ENCODE measurements around the gene TTLL6.

GRCh38 chr17:48724251-48725003 is 92.6 kb downstream of the TTLL6 start:
- TF ChIP-seq, protein P1, sequence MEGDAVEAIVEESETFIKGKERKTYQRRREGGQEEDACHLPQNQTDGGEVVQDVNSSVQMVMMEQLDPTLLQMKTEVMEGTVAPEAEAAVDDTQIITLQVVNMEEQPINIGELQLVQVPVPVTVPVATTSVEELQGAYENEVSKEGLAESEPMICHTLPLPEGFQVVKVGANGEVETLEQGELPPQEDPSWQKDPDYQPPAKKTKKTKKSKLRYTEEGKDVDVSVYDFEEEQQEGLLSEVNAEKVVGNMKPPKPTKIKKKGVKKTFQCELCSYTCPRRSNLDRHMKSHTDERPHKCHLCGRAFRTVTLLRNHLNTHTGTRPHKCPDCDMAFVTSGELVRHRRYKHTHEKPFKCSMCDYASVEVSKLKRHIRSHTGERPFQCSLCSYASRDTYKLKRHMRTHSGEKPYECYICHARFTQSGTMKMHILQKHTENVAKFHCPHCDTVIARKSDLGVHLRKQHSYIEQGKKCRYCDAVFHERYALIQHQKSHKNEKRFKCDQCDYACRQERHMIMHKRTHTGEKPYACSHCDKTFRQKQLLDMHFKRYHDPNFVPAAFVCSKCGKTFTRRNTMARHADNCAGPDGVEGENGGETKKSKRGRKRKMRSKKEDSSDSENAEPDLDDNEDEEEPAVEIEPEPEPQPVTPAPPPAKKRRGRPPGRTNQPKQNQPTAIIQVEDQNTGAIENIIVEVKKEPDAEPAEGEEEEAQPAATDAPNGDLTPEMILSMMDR (IDR thresholded peaks at IDR 0.05), result peak; percentile 33 to 67 (median 59)
- no peak for TF ChIP-seq POLR2A (IDR thresholded peaks at IDR 0.05)
